Measurements from ENCODE around the gene URM1.

Gene URM1

GRCh38 chr9:128429513-128430086 is 58.4 kb downstream of the URM1 start:
- no peak for DNase-seq (ENCODE audit: low read depth)

- DNase-seq (ENCODE audit: low read depth), result no peak
Measured at GRCh38 chr9:128431207-128431606, 60.0 kb downstream of the URM1 start.

- DNase-seq (ENCODE audit: low read depth), result no peak
Measured at GRCh38 chr9:128434340-128434739, 63.2 kb downstream of the URM1 start.

- DNase-seq (ENCODE audit: low read depth), result no peak
Measured at GRCh38 chr9:128435611-128436010, 64.4 kb downstream of the URM1 start.

GRCh38 chr9:128438343-128439109 is 67.4 kb downstream of the URM1 start:
- peak; percentile 84 for DNase-seq (ENCODE audit: low read depth)

- no peak for DNase-seq (ENCODE audit: low read depth)
Measured at GRCh38 chr9:128439273-128439672, 68.1 kb downstream of the URM1 start.
